ENCODE data around the gene POU3F2. TPM values are rescaled to one million over a fixed set of nuclear protein-coding genes. Genes with fewer than 3 reads are reported as not detected.

Gene POU3F2
- total RNA-seq, 1 experiment from 2014 or later, result 6.3 TPM

GRCh38 chr6:98839781-98840361, 5.5 kb downstream of the POU3F2 start:
- peak; percentile 79 for DNase-seq (ENCODE audit: low read depth, low spot score)
- in situ Hi-C loops (cut with HindIII; ENCODE audit: low pct_unique_long_range_greater_than_20kb, low sequenced_read_pairs), result no loop called here

DNA sequence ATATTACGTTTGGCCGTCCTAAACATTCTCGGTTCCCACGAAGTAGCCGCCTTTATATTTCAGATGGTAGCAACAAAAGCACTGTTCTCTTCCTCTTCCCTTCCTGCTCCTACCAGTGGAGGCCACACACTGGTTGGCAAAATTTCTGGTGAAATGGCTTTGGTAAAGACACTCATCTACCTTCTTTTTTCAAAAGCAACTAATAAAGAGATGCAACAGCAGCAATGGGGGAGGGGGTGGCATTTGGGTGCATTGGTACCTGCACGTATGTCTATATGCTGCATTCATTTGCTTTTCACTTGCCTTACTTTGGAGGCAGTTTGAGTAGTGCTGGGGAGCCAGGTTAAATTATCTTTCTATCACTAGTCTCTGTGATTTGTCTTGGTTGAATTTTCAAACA, 6.0 kb downstream of the POU3F2 start:
- DNase-seq (ENCODE audit: low read depth, low spot score), result no peak
- in situ Hi-C loops (cut with HindIII; ENCODE audit: low pct_unique_long_range_greater_than_20kb, low sequenced_read_pairs), result no loop called here

DNA sequence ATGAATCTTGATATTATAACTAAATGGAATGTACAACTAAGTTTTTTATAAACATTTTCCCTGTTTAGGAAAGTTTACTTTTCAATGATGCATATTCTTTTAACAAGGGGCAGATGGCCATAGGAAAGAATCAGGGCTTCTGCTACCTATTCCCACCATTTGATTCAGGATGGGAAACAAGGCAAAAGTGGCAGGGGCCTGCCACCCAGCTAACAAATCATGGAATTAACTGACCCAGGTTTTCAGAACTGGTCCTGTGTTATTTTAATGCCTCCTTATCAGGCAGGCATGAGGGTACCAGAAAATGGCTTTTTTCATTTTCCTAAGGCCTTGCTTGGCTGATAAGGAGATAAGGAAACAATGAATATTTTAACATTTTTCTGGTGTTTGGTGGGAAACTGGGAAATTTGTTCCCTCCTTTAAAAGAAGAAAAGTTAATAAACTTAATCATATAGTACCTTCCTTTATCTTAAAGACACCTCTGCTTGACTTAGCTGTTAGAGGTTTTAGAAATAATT, 6.7 kb downstream of the POU3F2 start:
- in situ Hi-C loops (cut with HindIII; ENCODE audit: low pct_unique_long_range_greater_than_20kb, low sequenced_read_pairs), result no loop called here

GRCh38 chr6:98841621-98842341, 7.4 kb downstream of the POU3F2 start:
- DNase-seq (ENCODE audit: low read depth, low spot score), result no peak
- in situ Hi-C loops (cut with HindIII; ENCODE audit: low pct_unique_long_range_greater_than_20kb, low sequenced_read_pairs), result no loop called here

More for the DNA sequence above, 6.7 kb downstream of the POU3F2 start:
- DNase-seq (ENCODE audit: low read depth, low spot score), result no peak

DNA sequence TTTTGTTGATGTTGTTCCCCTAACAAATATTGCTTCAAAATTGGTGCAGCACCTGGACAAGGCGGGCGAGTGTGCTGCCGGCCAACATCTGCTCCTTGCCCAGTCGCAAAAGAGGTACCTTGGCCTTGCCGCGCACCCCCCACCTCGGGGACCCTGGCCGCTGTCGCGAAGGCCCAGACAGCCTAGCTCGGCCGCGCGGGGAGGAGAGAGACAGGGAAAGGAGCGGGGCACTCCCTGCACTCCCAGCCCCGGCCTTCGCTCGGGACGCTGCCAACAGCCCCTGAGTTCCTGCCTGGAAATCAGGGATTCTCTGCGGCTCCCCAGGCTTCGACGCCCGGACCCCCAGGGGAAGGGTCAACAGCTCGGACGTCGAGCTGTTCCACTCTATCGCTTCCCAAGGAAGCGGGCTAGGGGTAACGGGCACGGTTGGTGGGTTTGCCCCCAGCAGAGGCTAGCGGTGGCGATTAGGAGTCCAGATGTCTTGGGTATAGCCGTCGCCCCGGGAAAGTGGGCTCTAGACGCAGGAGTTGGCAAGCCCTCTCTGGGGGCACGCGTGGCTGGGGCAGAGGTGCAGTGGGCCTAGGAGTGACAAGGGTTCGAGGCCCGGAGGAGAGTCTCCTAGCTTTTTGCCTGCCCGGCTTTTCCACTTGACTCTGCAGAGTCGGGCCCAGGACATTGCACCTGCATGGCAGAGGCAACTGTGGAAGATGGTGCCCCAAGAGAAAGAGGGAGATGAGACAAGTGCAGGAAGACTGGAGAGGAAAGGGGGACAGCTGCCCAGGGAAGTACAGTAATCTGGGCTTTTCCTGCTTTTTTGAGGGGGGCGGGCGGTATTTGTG, 8.2 kb downstream of the POU3F2 start:
- in situ Hi-C loops (cut with HindIII; ENCODE audit: low pct_unique_long_range_greater_than_20kb, low sequenced_read_pairs), result no loop called here
- DNase-seq (ENCODE audit: low read depth, low spot score), result no peak

- DNase-seq (ENCODE audit: low read depth, low spot score), result no peak
- in situ Hi-C loops (cut with HindIII; ENCODE audit: low pct_unique_long_range_greater_than_20kb, low sequenced_read_pairs), result no loop called here
These were observed 9.2 kb downstream of the POU3F2 start for GRCh38 chr6:98843271-98844243.

DNA sequence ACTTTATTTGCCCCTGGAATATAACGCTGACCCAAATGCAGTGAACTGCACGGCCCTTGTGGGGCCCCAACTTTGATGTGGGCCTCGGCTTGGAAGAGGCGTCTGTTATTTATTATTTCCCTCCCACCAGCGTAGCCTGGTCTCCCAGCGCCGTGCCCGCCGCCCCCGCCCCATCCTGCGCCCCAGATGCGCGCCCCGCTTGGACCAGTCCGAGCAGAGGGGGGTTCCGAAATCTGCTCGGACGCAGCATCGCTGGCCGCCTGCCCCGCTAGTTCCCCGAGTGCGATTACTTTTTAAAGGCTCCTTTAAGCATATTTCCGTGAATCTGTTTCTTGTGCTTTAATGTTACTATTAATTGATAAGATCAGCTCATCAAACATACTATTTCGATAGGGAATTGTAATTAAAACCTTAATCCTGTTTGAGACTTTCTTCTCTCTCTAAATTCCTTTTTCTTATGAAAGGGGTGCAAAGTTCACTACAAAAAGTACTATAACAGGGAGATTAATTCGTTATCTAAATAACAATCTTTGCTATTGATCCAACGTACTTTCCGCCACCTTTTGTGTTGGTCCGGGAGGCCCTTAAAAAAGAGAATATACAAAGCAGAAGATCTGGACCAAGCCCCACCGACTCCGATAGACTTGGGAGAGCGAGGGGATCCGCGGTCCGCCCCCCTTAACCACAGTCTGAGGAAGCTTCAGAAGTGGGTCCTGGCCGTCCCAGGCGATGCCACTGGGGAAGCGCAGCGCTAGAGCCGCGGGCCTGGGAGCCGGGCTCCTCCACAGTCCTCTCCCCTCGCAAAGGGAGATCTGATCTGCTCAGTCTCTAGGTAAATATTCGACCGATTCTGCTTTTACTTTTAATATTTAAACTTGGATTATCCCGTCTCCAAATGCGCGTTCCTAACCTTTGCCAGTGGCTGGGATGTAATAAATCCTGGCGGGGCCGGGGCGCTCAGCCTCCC, 10.2 kb downstream of the POU3F2 start:
- DNase-seq (ENCODE audit: low read depth, low spot score), result peak; percentile 1
- in situ Hi-C loops (cut with HindIII; ENCODE audit: low pct_unique_long_range_greater_than_20kb, low sequenced_read_pairs), result no loop called here

DNA sequence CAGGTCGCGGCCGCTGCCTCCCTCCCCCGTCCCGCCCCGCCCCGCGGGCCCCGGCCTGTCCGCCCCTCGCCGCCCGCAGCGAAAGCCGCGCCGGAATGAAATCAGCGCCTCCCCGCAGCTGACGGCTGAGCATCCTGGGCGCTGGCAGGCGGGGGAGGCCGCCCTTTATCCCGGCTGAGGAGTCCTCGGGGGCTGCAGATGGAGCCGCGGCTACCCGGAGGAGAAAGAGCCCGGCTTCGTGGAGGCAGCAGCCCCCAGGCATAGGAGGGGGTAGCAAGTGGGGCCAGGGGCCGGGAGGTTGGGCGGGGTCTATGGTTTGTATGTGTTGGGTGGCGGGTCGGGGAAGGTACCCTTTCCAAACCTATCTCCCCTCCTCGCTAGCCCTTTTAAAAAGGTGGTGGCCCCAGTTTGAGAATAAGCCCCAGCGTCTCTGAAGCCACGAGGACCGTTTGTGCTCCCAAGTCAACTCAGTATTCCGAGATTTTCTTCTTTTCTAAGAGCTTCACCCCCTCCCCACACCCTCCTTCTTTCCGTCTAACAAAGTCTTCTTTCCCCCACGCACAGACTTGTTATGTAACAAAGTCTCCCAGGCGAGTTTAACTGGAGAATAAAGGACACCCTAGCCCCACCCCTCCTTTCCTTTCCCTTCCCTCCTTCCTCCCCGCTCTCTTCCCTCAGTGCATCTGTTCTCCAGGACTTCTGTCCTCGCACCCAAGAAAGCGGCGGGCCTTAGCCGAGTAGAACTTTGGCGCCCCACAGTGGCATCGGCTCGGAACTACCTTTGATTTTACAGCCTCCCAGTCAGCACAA, 11.0 kb downstream of the POU3F2 start:
- in situ Hi-C loops (cut with HindIII; ENCODE audit: low pct_unique_long_range_greater_than_20kb, low sequenced_read_pairs), result no loop called here
- DNase-seq (ENCODE audit: low read depth, low spot score), result peak; percentile 85

- no peak for DNase-seq (ENCODE audit: low read depth, low spot score)
- in situ Hi-C loops (cut with HindIII; ENCODE audit: low pct_unique_long_range_greater_than_20kb, low sequenced_read_pairs), result no loop called here
These were observed 11.6 kb downstream of the POU3F2 start for GRCh38 chr6:98846021-98846380.

GRCh38 chr6:98847416-98847778, 13.0 kb downstream of the POU3F2 start:
- in situ Hi-C loops (cut with HindIII; ENCODE audit: low pct_unique_long_range_greater_than_20kb, low sequenced_read_pairs), result no loop called here
- DNase-seq (ENCODE audit: low read depth, low spot score), result no peak

DNA sequence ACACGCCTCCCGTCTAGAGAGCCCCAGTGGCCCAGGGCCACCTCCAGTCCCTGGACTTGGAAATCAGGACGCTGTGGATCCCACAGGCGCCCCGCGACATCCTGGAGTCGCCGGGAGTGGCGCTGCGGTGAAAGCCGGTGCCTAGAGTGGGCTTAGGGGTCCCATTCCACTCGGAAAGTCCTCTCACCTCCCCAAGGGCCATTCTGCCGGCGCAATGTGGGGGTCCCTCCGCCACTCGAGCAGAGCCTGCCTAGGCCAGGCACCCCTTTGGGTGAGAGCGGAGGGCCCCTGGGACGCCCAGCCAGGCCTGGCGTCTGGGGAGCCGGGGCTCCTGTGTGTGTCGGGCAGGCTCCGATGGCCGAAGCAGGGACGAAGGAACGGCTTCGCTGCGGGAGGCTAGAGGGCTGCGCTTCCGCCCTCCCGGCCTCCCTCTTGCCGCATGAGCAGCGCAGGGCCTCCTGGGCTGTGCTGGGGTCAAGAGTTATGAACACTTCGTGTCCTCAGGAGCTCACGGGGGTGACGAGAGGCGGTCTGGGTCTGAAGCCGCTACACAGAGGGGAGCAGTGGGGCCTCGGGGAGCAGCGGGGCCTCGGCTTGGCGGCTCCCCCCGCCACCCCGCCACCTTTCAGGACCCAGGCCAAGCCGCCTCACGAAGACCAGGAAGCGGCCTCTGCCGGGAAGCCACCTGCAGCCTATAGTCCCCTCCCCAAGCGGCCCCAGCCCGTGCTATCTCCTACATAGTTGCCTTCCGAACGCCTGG, 13.6 kb downstream of the POU3F2 start:
- DNase-seq (ENCODE audit: low read depth, low spot score), result no peak
- in situ Hi-C loops (cut with HindIII; ENCODE audit: low pct_unique_long_range_greater_than_20kb, low sequenced_read_pairs), result no loop called here

DNA sequence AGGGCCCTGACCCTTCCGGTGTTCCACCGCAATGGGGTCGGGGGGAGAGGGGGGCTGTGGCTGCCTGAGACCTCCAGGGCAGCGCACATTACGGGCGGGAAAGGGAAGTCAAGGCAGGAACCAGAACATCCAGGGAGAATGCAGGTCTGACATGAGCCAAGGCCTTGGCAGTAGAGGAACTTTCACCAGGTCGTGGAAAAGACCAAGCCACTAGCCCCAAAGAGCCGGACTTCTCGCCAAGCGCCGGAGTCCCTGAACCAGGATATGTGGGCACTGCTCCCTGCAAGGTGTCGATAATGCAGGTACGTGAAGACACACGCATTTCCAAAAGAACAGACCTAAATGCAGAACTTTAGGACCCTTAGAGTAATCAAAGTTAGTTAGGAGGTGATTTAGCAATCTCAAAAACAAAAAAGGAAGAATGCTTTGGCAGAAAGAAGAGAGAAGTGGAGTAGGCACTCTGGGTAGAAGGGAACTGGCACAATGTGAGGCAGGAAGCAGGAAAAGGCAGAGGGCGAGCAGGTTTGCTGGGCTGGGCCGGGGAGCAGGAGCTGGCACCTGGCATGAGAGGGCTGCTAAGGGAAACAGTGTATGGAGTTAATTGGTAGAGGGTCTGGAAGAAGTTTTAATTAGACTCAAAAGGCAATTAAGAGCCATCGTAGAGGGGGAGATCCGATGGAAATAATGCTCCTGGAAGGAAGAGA, 14.3 kb downstream of the POU3F2 start:
- in situ Hi-C loops (cut with HindIII; ENCODE audit: low pct_unique_long_range_greater_than_20kb, low sequenced_read_pairs), result no loop called here
- no peak for DNase-seq (ENCODE audit: low read depth, low spot score)

GRCh38 chr6:98864497-98864896, 30.1 kb downstream of the POU3F2 start:
- in situ Hi-C loops (cut with HindIII; ENCODE audit: low pct_unique_long_range_greater_than_20kb, low sequenced_read_pairs), result no loop called here
- DNase-seq (ENCODE audit: low read depth, low spot score), result no peak

- DNase-seq (ENCODE audit: low read depth, low spot score), result no peak
- in situ Hi-C loops (cut with HindIII; ENCODE audit: low pct_unique_long_range_greater_than_20kb, low sequenced_read_pairs), result no loop called here
These were observed 36.7 kb downstream of the POU3F2 start for GRCh38 chr6:98871057-98871456.

GRCh38 chr6:98871821-98872220, 37.4 kb downstream of the POU3F2 start:
- in situ Hi-C loops (cut with HindIII; ENCODE audit: low pct_unique_long_range_greater_than_20kb, low sequenced_read_pairs), result no loop called here
- DNase-seq (ENCODE audit: low read depth, low spot score), result no peak
